GM21717 (cell line): Measurements from ENCODE around the gene MSH2.

Experiments
- ATAC-seq: cut with Tn5 transposase; IDR thresholded peaks from one replicate; pipeline ENCODE4 v1.9.1; 2021; ENCODE audit warnings: mild to moderate bottlenecking, moderate library complexity; ENCODE audit not compliant: unreplicated experiment

MSH2 gene

GRCh38 chr2:47530105-47530760 lies 127.3 kb downstream of the MSH2 start:
- ATAC-seq = no peak

- no peak for ATAC-seq
Measured at GRCh38 chr2:47531378-47532042, 128.6 kb downstream of the MSH2 start.
